GM12878 (cell line): ENCODE results near the gene MED19.

Source experiments
- CHD2 ChIP-seq: IDR thresholded peaks from 2 replicates; pipeline ENCODE4 v1.6.1; 2011; ENCODE audit warnings: low read depth, low read length, improper control_type of control experiment, borderline replicate concordance
- EZH2 ChIP-seq: IDR thresholded peaks from 2 replicates; pipeline ENCODE4 v1.6.1; 2012; ENCODE audit warnings: low read depth, mild to moderate bottlenecking, control low read depth, inconsistent platforms, low read length, borderline replicate concordance; ENCODE audit not compliant: control insufficient read depth
- ZNF24 ChIP-seq: fragments of 450-650 bp; IDR thresholded peaks from 2 replicates; pipeline ENCODE4 v1.6.1; 2017; ENCODE audit warnings: antibody characterized with exemption, mild to moderate bottlenecking

- TF ChIP-seq CHD2 (no peak), EZH2 (no peak), ZNF24 (no peak)
Measured at GRCh38 chr11:57703341-57703740, 8.7 kb downstream of the MED19 start.
